ENCODE results near the gene PKP3.
"Not testable (repeated sequence)": the region's sequence is repeated elsewhere in the genome, so short reads cannot be mapped to it uniquely, and the experiment has no call there.

The PKP3 gene, protein sequence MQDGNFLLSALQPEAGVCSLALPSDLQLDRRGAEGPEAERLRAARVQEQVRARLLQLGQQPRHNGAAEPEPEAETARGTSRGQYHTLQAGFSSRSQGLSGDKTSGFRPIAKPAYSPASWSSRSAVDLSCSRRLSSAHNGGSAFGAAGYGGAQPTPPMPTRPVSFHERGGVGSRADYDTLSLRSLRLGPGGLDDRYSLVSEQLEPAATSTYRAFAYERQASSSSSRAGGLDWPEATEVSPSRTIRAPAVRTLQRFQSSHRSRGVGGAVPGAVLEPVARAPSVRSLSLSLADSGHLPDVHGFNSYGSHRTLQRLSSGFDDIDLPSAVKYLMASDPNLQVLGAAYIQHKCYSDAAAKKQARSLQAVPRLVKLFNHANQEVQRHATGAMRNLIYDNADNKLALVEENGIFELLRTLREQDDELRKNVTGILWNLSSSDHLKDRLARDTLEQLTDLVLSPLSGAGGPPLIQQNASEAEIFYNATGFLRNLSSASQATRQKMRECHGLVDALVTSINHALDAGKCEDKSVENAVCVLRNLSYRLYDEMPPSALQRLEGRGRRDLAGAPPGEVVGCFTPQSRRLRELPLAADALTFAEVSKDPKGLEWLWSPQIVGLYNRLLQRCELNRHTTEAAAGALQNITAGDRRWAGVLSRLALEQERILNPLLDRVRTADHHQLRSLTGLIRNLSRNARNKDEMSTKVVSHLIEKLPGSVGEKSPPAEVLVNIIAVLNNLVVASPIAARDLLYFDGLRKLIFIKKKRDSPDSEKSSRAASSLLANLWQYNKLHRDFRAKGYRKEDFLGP

DNA sequence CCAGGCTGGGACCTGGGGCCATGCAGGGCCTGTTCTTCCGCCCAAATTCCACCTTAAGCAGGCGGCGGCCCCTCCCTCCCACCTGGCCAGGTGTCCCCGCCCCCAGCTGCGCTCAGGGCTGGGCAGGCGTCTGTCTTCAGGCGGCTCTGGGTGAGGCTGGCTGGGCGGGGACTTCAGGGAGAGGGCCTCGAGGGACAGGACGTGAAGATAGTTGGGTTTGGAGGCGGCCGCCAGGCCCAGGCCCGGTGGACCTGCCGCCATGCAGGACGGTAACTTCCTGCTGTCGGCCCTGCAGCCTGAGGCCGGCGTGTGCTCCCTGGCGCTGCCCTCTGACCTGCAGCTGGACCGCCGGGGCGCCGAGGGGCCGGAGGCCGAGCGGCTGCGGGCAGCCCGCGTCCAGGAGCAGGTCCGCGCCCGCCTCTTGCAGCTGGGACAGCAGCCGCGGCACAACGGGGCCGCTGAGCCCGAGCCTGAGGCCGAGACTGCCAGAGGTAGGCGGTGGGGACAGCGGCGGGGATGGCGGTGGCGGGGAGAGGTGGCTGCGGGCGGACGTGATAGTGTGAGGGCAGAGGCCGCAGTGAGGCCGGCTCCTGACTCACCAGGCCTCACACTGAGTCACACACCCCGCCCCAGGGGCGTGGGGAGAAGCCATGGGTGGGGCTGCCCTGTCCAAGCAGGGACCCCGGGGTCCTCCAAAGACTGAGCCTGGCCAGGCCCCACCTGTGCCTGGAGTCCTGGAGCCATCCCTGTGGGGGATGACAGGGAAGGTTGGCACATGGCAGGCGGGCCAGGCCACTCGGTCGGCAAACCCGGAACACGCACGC lies at the start of gene PKP3:
Gene PKP3, plus strand, starts transcription at position 176 of the 824 bp plus-strand sequence. Its CDS starts 84 bp downstream, at position 260.
- in situ Hi-C loops (cut with MboI; ENCODE audit: low sequenced_read_pairs), result no loop called here

DNA sequence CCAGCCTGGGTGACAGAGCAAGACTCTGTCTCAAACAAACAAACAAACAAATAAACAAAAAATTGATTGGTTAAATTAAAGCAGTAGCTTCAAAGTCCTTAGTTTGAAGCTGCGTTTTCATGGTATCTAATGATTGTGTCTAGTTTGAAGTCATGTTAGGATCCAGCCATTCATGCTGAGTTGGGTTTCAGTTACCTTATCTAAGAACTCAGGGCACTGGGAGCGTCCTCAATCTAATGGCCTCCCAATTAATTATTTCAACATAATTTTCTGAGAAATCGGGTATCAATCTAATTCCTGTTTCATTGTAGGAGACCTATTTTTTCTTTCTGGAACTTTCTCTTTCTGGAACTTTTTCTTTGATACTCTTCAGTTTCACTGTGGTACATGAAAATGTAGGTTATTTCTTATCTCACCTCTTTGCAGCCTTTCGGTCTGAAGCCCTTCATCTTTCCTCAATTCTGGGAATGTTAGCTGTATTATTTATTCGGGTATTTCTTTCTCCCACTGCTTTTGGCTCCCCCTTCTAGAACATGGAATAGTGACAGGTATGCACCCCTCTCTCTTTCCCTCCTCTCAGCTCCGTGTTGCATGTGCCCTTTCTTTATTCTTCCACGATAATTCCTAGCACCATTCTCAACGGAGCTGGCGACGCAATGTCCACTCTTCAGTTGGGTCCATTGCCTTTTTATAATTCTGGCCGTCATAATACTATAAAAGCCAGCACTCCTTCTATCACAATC lies 49.0 kb upstream of the PKP3 start:
- in situ Hi-C loops (cut with MboI; ENCODE audit: low sequenced_read_pairs), result no loop called here

DNA sequence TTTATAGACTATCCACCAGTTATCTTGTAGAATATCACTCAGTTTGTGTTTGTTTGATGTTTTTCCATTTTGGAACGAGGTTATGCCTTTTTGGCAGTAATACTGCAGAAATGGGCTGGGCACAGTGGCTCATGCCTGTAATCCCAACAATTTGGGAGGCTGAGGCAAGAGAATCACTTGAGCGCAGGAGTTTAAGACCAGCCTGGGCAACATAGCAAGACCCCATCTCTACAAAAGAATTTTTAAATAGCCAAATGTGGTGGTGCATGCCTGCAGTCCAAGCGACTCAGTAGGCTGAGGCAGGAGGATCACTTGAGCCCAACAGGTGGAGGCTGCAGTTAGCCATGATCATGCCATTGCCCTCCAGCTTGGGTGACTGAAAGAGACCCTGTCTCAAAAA lies 47.5 kb upstream of the PKP3 start:
- in situ Hi-C loops (cut with MboI; ENCODE audit: low sequenced_read_pairs), result no loop called here

DNA sequence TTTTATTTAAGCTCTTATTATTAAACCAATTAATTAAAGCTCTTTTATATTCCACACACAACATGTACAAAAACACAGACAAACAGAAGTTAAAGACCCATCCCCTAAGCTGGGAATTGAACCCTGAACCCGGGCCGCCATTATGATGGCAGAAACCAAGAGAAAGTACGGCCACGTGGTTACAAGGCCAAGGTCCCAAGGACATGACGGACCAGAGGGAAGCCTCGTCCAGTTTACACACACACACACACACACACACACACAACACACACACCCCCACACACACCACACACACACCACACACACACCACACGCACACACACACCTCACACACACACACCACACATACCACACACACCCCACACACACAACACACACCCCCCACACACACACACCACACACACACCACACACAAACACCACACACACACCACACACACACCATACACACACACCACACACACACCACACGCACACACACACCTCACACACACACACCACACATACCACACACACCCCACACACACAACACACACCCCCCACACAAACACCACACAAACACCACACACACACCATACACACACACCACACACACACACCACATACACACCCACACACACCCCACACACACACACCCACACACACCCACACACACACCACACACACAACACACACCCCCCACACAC lies 44.6 kb upstream of the PKP3 start:
- in situ Hi-C loops (cut with MboI; ENCODE audit: low sequenced_read_pairs), result not testable (repeated sequence)

DNA sequence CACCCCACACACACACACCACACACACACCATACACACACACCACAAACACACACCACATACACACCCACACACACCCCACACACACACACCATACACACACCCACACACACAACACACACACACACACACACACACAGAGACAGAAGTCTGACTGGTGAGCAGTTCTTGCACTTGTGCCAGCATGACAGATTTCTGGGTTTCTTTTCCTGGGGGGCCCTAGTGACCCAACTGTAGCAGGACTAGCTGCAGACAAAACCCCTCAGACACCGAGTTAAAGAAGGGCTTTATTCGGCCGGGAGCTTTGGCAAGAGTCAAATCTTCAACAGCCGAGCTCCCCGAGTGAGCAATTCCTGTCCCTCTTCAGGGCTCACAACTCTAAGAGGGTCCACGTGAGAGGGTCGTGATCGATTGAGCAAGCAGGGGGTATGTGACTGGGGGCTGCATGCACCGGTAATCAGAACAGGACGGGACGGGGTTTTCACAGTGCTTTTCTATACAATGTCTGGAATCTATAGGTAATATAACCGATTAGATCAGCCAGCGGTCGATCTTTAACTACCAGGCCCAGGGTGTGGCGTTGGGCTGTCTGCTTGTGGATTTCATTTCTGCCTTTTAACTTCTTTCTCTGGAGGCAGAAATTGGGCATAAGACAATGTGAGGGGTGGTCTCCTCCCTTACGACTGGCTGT lies 43.8 kb upstream of the PKP3 start:
- in situ Hi-C loops (cut with MboI; ENCODE audit: low sequenced_read_pairs), result not testable (repeated sequence)

DNA sequence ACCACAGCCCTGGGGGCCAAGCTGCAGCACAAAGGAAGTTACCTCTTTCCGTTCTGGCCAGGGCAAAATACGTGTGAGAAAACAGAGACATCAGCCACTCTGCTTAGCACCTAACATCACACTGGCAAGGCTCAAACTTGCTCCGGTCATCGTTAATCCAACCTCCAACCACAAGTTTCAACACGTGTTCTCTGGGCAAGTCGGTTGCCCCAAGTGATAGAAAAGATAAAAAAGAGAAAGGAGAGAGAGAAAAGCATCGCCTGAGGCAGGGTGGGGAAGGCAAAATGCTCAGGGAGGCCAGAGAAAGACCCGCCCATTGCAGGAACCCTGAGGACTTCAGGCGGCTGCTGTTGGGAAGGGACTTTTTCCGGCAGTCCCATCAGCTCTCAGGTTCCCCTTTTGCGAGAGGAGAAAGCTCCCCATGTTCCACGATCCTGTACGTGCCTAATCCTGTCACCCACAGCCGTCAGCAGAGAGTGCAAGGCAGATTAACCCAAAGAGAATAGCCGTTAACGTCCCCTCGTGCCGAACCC lies 43.2 kb upstream of the PKP3 start:
- in situ Hi-C loops (cut with MboI; ENCODE audit: low sequenced_read_pairs), result no loop called here

DNA sequence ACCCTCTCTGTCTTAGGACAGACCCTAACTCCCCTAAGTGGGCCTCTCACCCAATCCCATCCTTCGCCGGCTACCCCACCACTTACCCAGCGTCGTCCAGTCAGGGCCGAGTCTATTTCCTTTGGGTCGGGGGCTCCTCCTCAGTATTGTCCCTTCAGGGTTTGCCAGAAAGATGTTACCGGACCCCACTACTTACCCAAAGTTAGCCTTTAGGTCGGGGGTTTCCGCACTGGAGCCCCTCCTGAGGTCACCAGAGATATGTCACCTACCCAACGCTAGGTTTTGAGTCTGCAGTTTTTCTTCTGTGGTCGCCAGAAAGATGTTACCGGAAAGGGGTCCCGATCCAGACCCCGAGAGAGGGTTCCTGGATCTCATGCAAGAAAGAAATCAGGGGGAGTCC lies 42.6 kb upstream of the PKP3 start:
- in situ Hi-C loops (cut with MboI; ENCODE audit: low sequenced_read_pairs), result no loop called here

DNA sequence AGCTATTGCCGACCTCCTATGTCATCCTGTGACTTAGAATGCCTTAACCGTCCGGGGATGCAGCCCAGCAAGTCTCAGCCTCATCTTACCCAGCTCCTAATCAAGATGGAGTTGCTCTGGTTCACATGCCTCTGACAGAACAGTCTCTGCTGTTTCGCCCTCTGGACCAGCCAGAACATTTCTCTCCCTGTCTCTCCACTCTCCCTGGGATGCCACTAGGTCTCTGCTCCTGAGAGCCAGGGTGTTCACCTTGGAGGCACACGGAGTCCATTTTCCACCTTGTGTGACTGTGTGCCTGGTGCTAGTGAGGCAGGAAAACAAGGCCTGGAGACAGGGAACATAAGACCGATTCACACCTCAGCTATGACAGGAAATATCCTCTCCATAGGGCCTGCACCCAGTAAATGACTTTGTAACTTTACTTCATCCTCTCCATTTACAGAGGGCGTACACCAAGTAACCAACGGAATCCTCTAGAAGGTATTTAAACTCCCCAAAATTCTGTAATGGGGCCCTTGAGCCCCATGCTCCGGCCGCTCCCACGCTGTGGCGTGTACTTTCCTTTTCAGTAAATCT lies 41.5 kb upstream of the PKP3 start:
- in situ Hi-C loops (cut with MboI; ENCODE audit: low sequenced_read_pairs), result no loop called here

DNA sequence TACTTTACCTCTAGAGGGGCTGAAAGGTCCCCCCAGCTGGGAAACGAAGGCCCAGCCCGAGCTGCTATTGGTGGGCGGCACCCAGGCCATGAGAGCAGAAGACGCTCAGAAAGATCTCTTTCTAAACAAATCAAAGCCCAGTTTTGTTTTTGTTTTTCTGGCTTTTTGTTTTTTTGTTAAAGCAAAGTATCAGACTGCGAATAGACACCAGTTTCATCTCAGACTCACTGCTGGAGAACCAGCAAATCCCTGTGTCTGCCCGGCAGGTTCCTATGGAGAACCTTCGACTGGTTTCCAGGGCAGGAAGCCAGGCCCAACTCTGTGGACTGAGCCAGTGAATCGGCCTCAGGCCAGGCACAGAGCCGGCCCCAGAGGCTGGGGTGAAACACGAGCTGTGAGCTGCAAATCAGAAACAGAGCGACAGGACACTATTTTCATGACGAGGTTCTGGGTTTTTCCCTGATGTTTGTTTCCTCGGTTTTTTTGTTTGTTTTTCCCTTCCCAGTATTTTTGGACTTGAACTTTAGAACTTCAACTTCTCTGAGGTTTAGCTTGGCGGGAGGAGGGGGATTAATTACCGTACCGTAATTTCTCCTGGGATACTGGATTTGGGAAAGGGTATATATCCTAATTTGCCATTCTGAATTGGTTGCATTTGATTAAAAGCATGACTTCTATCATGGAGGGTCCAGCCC lies 40.7 kb upstream of the PKP3 start:
- in situ Hi-C loops (cut with MboI; ENCODE audit: low sequenced_read_pairs), result no loop called here

DNA sequence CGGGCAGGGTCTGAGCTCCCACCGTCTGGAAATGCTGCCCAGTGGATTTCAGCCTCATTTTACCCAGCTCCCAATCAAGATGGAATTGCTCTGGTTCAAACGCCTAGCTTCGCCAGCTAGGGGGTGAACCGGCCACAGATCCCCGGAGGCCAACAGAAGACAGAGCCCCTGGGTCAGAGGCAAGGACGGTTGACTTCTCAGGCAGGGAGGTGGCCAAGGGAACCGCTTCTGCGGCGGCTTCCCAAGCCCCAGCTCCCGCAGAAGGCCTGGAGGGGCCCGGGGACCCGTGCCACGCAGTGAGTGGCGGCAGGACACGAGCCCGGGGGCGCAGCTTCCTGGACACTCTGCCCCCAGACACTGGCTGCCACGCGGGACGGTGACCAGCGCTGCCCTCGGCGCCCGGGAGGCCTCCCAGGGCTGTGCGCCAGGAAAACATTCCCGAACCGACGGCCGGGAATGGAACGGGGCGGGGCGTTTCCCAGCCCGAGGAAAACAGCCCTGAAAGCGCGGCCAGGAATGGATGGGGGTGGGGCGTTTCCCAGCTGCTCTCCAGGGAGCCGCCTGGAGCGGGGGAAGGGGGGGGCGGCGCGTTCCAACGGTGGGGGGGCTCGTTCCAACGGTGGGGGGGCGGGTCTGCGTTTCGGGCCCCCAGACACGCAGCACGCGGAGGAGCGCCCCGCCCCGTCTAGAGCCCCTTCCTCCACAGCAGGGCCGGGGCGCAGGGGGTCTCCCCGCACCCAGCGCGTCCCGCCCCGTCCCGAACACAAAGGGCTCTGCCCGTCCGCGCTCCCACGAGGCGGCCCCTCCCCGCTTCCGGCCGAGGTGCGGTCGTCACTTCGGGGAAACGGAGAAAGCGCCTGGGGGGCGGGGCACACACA lies 38.2 kb upstream of the PKP3 start:
- in situ Hi-C loops (cut with MboI; ENCODE audit: low sequenced_read_pairs), result no loop called here

DNA sequence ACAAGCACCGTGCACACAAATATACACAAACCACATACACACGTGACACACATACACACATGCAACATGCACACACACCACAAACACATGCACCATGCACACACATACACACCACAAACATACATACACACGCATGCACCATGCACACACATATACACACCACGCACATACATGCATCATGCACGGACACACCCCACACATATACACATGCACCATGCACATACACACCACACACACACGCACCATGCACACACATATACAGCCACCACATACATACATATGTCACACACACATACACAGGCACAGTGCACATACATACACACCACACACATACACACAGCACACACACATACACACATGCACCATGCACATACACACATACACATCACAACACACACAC lies 37.4 kb upstream of the PKP3 start:
- in situ Hi-C loops (cut with MboI; ENCODE audit: low sequenced_read_pairs), result no loop called here

DNA sequence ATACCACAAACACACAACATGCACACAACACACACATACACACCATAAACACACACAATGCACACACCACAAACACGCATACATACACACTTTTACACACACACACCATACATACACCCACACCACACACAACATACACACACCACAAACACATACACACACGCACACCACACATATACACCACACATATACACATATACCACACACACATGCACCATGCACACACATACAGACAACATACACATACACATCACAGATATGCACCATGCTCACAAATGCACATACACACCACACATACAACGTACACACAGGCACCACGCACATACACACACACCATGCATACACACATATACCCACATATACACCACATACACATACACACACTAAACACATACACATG lies 36.4 kb upstream of the PKP3 start:
- in situ Hi-C loops (cut with MboI; ENCODE audit: low sequenced_read_pairs), result no loop called here

DNA sequence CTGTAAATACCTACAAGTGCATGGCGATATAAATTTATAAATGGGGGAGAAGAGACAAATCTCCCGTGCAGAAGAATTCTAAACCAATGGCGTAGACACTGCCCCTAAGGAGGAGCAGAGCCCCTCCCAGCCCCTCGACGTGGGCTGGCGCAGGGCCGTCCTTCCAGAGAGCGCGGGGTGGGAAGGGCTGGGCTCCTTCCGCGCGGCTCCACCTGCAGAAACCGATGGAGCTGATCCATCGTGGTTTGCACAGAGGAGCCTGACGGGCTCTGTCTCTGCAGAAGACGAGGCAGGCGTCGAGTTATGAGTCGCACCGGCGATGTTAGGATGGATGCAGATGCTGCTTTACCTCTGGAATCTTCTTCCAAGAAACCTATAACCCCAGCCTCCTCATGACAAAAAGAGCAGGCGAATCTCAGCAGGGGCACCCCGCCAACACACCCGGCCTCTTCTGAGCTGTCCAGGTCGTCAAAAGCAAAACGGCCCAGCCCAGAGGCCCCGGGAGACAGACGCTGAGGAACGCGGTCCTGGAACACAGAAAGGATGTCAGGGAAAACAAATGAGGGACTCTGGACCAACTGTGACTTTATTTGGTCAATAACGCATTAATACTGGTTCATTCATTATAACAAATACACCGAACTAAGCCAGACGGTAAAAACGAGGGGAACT lies 35.7 kb upstream of the PKP3 start:
- in situ Hi-C loops (cut with MboI; ENCODE audit: low sequenced_read_pairs), result no loop called here

DNA sequence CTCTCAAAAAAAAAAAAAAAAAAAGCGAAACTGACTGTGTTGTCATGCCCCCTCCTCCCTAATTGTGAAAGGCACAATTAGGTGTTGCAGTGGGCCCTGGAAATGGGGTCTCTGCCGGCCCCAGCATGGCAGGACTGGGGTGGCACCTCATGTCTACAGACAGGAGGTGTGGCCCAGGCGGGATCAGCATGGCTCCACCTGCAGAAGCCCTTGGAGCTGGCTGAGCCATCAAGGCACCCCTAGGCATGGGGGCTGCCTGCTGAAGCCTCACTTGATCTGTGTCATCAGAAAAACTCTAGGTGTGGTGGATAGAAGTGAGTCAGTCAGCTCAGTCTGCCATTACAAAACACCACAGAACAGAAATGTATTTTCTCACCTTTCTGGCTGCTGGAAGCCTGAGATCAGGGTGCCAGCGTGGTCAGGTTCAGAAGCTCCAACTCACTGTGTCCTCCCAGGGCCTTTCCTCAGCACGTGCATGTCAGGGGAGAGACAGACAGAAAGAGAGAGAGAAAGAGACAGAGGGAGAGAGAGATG lies 34.8 kb upstream of the PKP3 start:
- in situ Hi-C loops (cut with MboI; ENCODE audit: low sequenced_read_pairs), result no loop called here

DNA sequence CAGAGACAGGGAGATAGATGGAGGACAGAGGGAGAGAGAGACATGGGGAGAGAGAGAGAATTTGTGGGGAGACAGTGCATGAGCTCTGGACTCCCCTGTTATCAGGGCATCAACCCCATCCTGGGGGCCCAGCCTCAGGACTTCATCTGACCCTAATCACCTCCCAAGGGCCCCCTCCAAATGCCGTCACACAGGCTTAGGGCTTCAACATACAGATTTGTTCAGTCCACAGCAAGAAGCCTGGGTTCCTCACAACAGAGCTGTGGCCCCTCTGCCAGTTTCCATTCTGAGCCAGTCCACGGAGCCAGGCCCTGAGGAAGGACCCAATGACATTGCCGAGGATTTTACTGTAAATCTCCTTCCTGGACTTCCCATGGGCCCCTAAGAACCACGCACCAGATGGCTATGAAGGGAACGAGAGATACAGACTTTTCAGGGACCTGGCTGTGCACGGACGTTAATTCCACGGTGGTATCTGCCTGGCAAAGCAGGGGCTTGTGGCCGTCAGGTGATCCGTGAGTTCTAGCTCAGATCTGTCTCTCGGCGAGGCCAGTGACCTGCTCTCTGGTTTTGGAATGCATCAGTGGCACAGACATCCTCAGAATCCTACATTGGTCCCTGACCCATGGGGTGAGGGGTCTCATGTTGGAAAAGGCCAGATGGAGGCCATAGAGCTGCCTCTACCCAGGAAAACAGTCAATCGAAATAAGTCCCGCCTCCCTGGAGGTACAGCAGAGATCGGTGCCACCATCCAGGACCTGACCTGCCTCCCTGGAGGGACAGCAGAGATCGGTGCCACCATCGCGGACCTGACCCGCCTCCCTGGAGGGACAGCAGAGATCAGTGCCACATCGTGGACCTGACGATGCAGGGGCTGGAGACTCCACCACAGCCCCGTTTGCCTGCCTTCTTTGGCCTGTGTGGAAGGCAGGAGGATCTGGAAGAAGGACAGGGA lies 33.4 kb upstream of the PKP3 start:
- in situ Hi-C loops (cut with MboI; ENCODE audit: low sequenced_read_pairs), result no loop called here
